ENCODE measurements around the gene KIF20B.
"Not testable (repeated sequence)": the region's sequence is repeated elsewhere in the genome, so short reads cannot be mapped to it uniquely, and the experiment has no call there.

The KIF20B gene

DNA sequence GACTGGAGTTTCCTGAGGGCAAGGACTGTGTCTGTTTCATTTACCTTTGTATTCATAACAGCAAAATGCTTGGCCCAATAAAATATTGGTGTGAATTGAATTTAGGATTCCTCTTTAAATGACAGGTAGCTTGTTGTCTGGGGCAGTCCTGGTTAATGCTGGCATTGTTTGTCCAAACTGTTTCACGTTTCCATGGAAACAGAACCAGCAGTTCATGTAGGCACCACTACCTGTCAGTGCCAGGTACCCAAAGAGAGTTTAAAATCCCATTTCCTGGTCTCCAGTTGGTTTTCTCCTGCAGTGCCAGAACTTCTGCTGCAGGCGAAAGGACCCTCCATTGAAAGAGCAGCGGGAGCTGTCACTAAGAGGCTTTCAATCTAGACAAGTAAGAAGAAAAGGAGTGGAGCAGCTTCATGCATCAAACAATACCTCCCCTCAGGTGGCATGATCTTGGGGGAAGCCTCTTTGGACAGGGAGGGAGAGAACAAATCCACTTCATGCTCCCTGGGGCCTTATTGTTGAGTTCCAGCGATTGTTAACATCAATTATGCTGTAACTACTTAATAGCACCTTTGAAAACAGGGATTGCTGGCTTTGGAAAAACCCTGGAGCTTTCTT is 109.6 kb downstream of the KIF20B start:
- Histone ChIP-seq H3K27ac (no peak overlapping the region), H3K9ac (no peak overlapping the region), H3K4me3 (no peak overlapping the region), H3K27me3 (no peaks in the 10 kb centered on the region), H3K4me1 (peaks cover 0 to 16% (median 11%) of the 10 kb centered on the region in 10 experiments; a peak in 12 of 20 replicates), H3K36me3 (no peaks in the 10 kb centered on the region), H3K9me3 (replicated peaks in 1 of 11) (0 out of 22 replicates have a peak, but pooled peaks cover 0 to 3% (median 0%) of the 10 kb centered on the region in 11 experiments), H4K20me1 (no peaks in the 10 kb centered on the region), H3K4me2 (no peak overlapping the region)
- TF ChIP-seq Cebpa-rat (IDR thresholded peaks at IDR 0.05), result no peak

- Histone ChIP-seq H3K36me3 (peaks cover 0 to under 1% (median 0%) of the 10 kb centered on the region in 11 experiments; a peak in 2 of 22 replicates), H3K4me3 (no peak overlapping the region), H3K4me1 (peaks cover 0 to 15% (median 10%) of the 10 kb centered on the region in 10 experiments; a peak in 12 of 20 replicates), H3K4me2 (peak overlapping the region in 3 of 11 experiments; percentile 13 to 24 (median 14); a peak in 4 of 22 replicates), H4K20me1 (no peaks in the 10 kb centered on the region), H3K9ac (no peak overlapping the region), H3K27me3 (no peaks in the 10 kb centered on the region), H3K9me3 (replicated peaks in 1 of 11) (peaks cover 7 to 26% (median 13%) of the 10 kb centered on the region in 11 experiments), H3K27ac (no peak overlapping the region)
- no peak for TF ChIP-seq Cebpa-rat (IDR thresholded peaks at IDR 0.05)
These were observed 112.2 kb downstream of the KIF20B start for GRCh38 chr10:89813546-89813945.

DNA sequence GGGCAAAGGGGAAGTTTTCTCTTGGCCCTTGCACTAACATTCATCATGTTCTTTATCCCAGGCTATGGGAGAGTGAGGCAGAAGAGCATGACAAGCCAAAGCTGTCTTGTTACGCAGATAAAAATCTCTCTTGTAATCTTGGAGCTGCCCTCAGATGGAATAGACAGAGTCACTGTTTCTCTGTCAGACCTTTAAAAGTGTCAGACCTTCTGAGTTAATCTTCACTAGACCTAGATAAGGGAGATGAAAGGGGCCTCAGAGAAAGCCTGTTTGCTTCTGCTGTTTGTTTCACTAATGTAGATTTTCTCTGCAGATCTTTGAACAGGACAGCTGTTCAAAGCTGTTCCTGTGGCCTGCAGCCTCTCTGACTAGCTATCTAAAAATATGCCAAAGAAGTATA is 112.9 kb downstream of the KIF20B start:
- H3K4me1 ChIP-seq, result peaks cover 0 to 8% (median 4%) of the 10 kb centered on the region in 10 experiments; a peak in 9 of 20 replicates
- no peaks in the 10 kb centered on the region for H4K20me1 ChIP-seq
- H3K9me3 ChIP-seq (replicated peaks in 1 of 11), result peaks cover 14 to 33% (median 21%) of the 10 kb centered on the region in 11 experiments
- no peak overlapping the region for H3K9ac ChIP-seq
- H3K4me3 ChIP-seq, result no peak overlapping the region
- H3K27ac ChIP-seq, result no peak overlapping the region
- peaks cover 0 to 6% (median 0%) of the 10 kb centered on the region in 11 experiments; a peak in 2 of 22 replicates for H3K36me3 ChIP-seq
- no peak for TF ChIP-seq Cebpa-rat (IDR thresholded peaks at IDR 0.05)
- H3K27me3 ChIP-seq, result no peaks in the 10 kb centered on the region
- no peak overlapping the region; a peak in 1 of 22 replicates for H3K4me2 ChIP-seq

DNA sequence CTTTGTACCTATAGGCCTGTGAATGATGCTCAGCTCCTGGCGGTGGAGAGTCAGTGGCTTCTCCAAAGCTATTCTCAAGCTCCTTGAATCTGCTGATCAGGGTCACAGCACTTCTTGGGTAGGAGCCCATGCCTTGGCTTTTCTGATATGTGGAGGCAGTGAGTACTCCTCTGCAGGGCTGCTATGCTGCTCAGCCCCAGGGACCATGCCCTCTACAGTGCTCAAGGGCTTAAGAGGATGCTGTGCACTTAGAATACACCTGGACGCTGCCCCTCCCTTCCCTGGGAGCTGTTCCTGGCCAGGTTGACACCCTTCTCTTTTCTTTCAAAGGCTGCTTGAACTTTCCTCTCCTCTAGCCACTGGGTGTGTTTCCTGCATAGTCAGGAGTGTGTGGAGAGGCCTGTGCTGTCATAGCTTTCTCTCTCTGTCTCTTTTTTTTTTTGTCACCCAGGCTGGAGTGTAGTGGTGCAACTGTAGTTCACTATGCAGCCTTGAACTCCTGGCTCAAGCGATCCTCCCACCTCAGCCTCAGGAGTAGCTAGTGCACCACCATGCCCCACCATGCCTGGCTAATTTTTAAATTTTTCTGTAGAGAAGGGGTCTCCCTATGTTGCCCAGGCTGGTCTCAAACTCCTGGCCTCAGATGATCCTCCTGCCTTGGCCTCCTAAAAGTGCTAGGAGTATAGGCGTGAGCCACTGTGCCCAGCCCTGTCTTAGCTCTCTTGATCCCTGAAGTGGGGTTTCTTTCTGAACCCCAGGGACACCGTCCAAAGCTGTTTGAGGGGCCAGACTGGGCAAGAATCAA is 113.9 kb downstream of the KIF20B start:
- H3K4me1 ChIP-seq, result peaks cover 0 to 7% (median 4%) of the 10 kb centered on the region in 10 experiments; a peak in 5 of 20 replicates
- no peak overlapping the region for H3K4me3 ChIP-seq
- H3K36me3 ChIP-seq, result peaks cover 0 to 6% (median 0%) of the 10 kb centered on the region in 11 experiments; a peak in 2 of 22 replicates
- H3K9ac ChIP-seq, result no peak overlapping the region
- peaks cover 22 to 43% (median 29%) of the 10 kb centered on the region in 11 experiments for H3K9me3 ChIP-seq (replicated peaks in 1 of 11)
- no peak overlapping the region for H3K27ac ChIP-seq
- no peaks in the 10 kb centered on the region for H4K20me1 ChIP-seq
- H3K27me3 ChIP-seq, result no peaks in the 10 kb centered on the region
- no peak overlapping the region for H3K4me2 ChIP-seq
- no peak for TF ChIP-seq Cebpa-rat (IDR thresholded peaks at IDR 0.05)

GRCh38 chr10:89819008-89819407 is 117.6 kb downstream of the KIF20B start:
- not testable (repeated sequence) for H3K9ac ChIP-seq, H3K4me1 ChIP-seq, H3K27ac ChIP-seq, H3K4me3 ChIP-seq, H4K20me1 ChIP-seq, H3K4me2 ChIP-seq, H3K36me3 ChIP-seq, H3K27me3 ChIP-seq
- H3K9me3 ChIP-seq (replicated peaks in 1 of 11), result peaks cover 22 to 49% (median 34%) of the 10 kb centered on the region in 11 experiments
